ENCODE data around the gene MACROD2.

MACROD2 gene

GRCh38 chr20:16004108-16004854 lies 2009.0 kb downstream of the MACROD2 start:
- no peak overlapping the region for H3K4me3 ChIP-seq (ENCODE audit: low read depth, low read length)
- in situ Hi-C loops (cut with HindIII; ENCODE audit: low sequenced_read_pairs): no loop called here
- TF ChIP-seq CTCF (IDR thresholded peaks at IDR 0.05; ENCODE audit: low read depth, low read length, missing control alignments): no peak
- no peak for DNase-seq (ENCODE audit: low read depth)

- no peak overlapping the region for H3K4me3 ChIP-seq (ENCODE audit: low read depth, low read length)
- no peak for TF ChIP-seq CTCF (IDR thresholded peaks at IDR 0.05; ENCODE audit: low read depth, low read length, missing control alignments)
- in situ Hi-C loops (cut with HindIII; ENCODE audit: low sequenced_read_pairs): no loop called here
- DNase-seq (ENCODE audit: low read depth): no peak
These were observed 2010.0 kb downstream of the MACROD2 start for GRCh38 chr20:16005021-16005914.

GRCh38 chr20:16005915-16006493 lies 2010.7 kb downstream of the MACROD2 start:
- no peak overlapping the region for H3K4me3 ChIP-seq (ENCODE audit: low read depth, low read length)
- no peak for TF ChIP-seq CTCF (IDR thresholded peaks at IDR 0.05; ENCODE audit: low read depth, low read length, missing control alignments)
- in situ Hi-C loops (cut with HindIII; ENCODE audit: low sequenced_read_pairs): no loop called here
- DNase-seq (ENCODE audit: low read depth): no peak

- DNase-seq (ENCODE audit: low read depth): no peak
- no peak overlapping the region for H3K4me3 ChIP-seq (ENCODE audit: low read depth, low read length)
- in situ Hi-C loops (cut with HindIII; ENCODE audit: low sequenced_read_pairs): no loop called here
- TF ChIP-seq CTCF (IDR thresholded peaks at IDR 0.05; ENCODE audit: low read depth, low read length, missing control alignments): no peak
These were observed 2011.8 kb downstream of the MACROD2 start for GRCh38 chr20:16007164-16007563.

GRCh38 chr20:16007962-16008361 lies 2012.6 kb downstream of the MACROD2 start:
- in situ Hi-C loops (cut with HindIII; ENCODE audit: low sequenced_read_pairs): no loop called here
- no peak for DNase-seq (ENCODE audit: low read depth)
- TF ChIP-seq CTCF (IDR thresholded peaks at IDR 0.05; ENCODE audit: low read depth, low read length, missing control alignments): no peak
- no peak overlapping the region for H3K4me3 ChIP-seq (ENCODE audit: low read depth, low read length)

GRCh38 chr20:16011056-16011455 lies 2015.7 kb downstream of the MACROD2 start:
- no peak for TF ChIP-seq CTCF (IDR thresholded peaks at IDR 0.05; ENCODE audit: low read depth, low read length, missing control alignments)
- in situ Hi-C loops (cut with HindIII; ENCODE audit: low sequenced_read_pairs): no loop called here
- no peak overlapping the region for H3K4me3 ChIP-seq (ENCODE audit: low read depth, low read length)
- no peak for DNase-seq (ENCODE audit: low read depth)

Data from astrocyte of the cerebellum (primary cell).